Embryonic facial prominence (tissue), 1 donor: Measurements from ENCODE around the gene MAP4K4.

Experiments
- DNase-seq: peaks from one replicate; pipeline ENCODE4 v3.0.0-alpha.2; 2016; ENCODE audit errors: extremely low spot score

MAP4K4 gene

GRCh38 chr2:101841679-101842327 is 144.3 kb downstream of the MAP4K4 start:
- DNase-seq, result no peak

GRCh38 chr2:101842471-101842870 is 145.0 kb downstream of the MAP4K4 start:
- no peak for DNase-seq

GRCh38 chr2:101843048-101843447 is 145.5 kb downstream of the MAP4K4 start:
- DNase-seq, result no peak

- no peak for DNase-seq
Measured at GRCh38 chr2:101843471-101843870, 146.0 kb downstream of the MAP4K4 start.

- no peak for DNase-seq
Measured at GRCh38 chr2:101844055-101844635, 146.6 kb downstream of the MAP4K4 start.

GRCh38 chr2:101846973-101847372 is 149.5 kb downstream of the MAP4K4 start:
- no peak for DNase-seq

GRCh38 chr2:101847661-101848339 is 150.3 kb downstream of the MAP4K4 start:
- DNase-seq, result no peak

- DNase-seq, result no peak
Measured at GRCh38 chr2:101848769-101849410, 151.4 kb downstream of the MAP4K4 start.

- no peak for DNase-seq
Measured at GRCh38 chr2:101850450-101850849, 152.9 kb downstream of the MAP4K4 start.

GRCh38 chr2:101850991-101851390 is 153.5 kb downstream of the MAP4K4 start:
- no peak for DNase-seq

GRCh38 chr2:101852824-101853223 is 155.3 kb downstream of the MAP4K4 start:
- DNase-seq, result no peak

GRCh38 chr2:101854877-101855276 is 157.4 kb downstream of the MAP4K4 start:
- DNase-seq, result no peak

- DNase-seq, result no peak
Measured at GRCh38 chr2:101855776-101856175, 158.3 kb downstream of the MAP4K4 start.

GRCh38 chr2:101858246-101858645 is 160.7 kb downstream of the MAP4K4 start:
- DNase-seq, result no peak

- DNase-seq, result no peak
Measured at GRCh38 chr2:101858910-101859309, 161.4 kb downstream of the MAP4K4 start.

GRCh38 chr2:101859604-101860003 is 162.1 kb downstream of the MAP4K4 start:
- no peak for DNase-seq

- DNase-seq, result no peak
Measured at GRCh38 chr2:101860157-101860556, 162.7 kb downstream of the MAP4K4 start.

GRCh38 chr2:101860782-101861181 is 163.3 kb downstream of the MAP4K4 start:
- no peak for DNase-seq

- no peak for DNase-seq
Measured at GRCh38 chr2:101861382-101861781, 163.9 kb downstream of the MAP4K4 start.

- DNase-seq, result no peak
Measured at GRCh38 chr2:101863534-101863933, 166.0 kb downstream of the MAP4K4 start.

GRCh38 chr2:101864426-101864825 is 166.9 kb downstream of the MAP4K4 start:
- DNase-seq, result no peak

- no peak for DNase-seq
Measured at GRCh38 chr2:101868525-101868924, 171.0 kb downstream of the MAP4K4 start.

GRCh38 chr2:101869527-101869926 is 172.0 kb downstream of the MAP4K4 start:
- no peak for DNase-seq
